Coronary artery (tissue), 2 donors: Measurements from ENCODE around the gene PPP1R37.

Experiments
- DNase-seq: peaks from one replicate; pipeline ENCODE4 v3.0.0-alpha.2; 2017; ENCODE audit warnings: low spot score
- H3K27ac ChIP-seq, 2 donors: fragments of 200-600 bp; sonication (generic); one replicate each; pipeline ENCODE4 v1.5.1; 2016 to 2019
- H3K4me3 ChIP-seq: fragments of 200-600 bp; sonication (generic); 2 replicates; pipeline ENCODE4 v1.5.1; 2016; ENCODE audit warnings: mild to moderate bottlenecking, moderate library complexity
- TF ChIP-seq, protein P1 (sequence below): fragments of 200-600 bp; sonication (generic); IDR thresholded peaks from one replicate; pipeline ENCODE4 v1.5.1; 2019; ENCODE audit warnings: antibody characterized with exemption

The PPP1R37 gene

DNA sequence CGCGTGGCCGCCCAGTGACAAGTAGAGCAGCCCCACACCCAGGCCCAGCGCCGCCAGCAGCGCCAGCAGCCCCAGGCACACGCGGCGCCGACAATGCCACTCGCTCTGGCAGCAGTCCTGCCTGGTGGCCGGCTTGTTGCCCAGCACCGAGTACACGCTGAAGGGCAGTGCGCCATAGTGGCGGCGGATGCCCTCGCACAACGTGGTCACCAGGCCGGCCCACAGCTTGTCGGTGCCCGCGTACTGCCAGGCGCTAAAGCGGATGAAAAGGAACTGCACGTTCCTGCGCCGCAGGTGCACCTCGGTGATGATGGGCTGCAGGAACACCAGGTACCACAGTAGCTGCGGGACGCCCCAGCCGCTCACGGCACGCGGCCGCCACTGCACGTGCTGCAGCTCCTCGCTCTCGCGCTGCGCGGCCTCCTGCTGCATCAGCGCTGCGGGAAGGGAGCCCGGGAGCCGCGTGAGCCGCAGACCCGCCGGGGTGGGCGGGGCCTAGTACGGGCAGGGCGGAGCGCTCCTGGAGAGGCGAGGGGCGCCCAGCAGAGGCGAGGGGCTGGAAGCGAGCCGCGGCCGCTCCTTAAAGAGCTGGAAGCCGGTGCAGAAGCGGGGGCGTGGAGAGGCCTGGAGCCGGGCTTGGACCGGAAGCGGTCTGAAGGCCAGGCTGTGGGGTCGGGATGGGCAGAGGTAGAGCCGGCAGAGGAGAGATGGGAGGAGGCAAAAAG, 60.5 kb downstream of the PPP1R37 start:
- TF ChIP-seq, protein P1, sequence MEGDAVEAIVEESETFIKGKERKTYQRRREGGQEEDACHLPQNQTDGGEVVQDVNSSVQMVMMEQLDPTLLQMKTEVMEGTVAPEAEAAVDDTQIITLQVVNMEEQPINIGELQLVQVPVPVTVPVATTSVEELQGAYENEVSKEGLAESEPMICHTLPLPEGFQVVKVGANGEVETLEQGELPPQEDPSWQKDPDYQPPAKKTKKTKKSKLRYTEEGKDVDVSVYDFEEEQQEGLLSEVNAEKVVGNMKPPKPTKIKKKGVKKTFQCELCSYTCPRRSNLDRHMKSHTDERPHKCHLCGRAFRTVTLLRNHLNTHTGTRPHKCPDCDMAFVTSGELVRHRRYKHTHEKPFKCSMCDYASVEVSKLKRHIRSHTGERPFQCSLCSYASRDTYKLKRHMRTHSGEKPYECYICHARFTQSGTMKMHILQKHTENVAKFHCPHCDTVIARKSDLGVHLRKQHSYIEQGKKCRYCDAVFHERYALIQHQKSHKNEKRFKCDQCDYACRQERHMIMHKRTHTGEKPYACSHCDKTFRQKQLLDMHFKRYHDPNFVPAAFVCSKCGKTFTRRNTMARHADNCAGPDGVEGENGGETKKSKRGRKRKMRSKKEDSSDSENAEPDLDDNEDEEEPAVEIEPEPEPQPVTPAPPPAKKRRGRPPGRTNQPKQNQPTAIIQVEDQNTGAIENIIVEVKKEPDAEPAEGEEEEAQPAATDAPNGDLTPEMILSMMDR = no peak
- H3K27ac ChIP-seq = no peak overlapping the region
- peak overlapping the region; percentile 62 for H3K4me3 ChIP-seq
- no peak for DNase-seq

DNA sequence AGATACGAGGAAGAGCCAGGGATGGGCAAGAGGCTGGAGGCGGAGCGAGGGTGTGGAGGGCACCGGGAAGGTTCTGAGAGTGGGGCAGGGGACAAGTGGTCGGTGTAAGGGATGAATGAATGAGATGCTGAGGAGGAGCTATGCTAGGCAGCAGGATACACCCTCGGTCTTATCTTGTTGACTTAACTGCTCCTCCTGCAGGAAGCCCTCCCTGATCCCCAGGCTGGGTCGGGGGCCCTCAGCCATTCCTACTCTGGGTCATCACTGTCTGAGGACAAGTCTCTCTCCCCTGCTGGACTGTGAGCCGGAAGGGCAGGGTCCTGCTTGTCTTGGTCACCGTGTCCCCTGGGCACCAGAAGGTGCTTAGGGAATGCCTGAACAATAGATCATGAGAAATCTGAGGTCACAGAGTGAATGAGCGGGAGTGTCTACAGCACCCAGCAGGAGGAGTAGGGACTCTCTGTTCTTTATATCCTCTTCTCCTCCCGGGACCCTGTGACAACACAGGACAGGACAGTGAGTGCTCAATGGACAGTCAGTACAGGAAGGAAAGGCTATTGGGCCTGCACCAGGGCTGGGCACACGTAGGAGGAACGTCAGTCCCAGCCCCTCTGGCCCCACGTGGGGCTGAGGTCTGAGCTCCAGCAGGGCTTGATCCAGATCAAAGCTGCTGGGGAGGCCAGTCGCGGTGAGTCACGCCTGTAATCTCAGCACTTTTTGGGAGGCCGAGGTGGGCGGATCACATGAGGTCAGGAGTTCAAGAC, 61.3 kb downstream of the PPP1R37 start:
- no peak for DNase-seq
- H3K27ac ChIP-seq = no peak overlapping the region
- H3K4me3 ChIP-seq = peak overlapping the region; percentile 62
- TF ChIP-seq, protein P1 = no peak

DNA sequence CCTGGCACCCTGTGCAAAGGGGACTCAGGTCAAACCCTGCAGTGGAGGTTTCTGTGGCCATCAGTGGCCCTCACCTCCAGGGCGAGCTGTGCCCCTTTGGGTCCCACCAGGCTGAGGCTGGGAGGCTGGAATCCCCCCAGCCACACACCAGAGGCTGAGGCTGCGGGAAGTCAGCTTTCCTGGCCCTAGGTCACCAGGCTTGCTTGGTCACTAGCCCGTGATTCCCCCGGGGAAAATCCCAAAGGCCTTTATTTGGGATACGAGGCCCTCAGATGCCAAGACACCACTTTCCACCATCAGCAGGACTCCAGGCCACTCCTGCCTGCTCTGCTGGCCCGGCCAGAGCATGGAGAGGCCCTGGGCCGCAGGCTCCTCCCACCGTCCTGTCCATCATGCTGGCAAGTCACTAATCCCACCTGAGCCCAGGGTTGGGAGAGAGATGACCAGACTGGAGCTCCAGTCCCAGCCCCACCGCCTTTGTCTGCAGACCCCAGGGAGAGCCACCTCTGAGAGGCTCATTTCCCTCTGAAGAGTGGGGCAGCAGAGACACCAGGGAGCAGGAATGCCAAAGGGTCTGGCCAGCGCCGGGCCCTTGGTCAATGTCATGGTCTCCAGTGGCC, 63.1 kb downstream of the PPP1R37 start:
- H3K27ac ChIP-seq = no peak overlapping the region
- no peak overlapping the region for H3K4me3 ChIP-seq
- DNase-seq = no peak
- TF ChIP-seq, protein P1 = no peak

DNA sequence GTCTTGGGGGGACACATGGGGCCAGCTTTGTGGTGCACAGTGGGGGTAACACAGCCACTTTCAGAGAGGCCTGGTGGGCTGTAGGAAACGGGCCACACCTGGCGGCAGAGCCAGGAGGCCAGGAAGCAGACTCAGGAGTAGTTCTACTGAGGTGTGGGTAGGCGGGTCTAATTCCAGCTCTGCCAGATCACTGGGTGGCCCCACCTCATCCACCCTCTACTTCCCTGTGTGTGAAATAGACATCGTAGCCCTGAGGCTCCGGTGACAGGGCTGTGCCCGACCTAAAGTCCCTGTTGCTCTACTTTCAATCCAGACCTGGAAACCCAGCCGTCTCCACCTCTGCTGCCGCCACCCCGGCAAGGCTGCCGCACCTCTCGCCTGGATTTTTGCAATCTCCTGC, 63.8 kb downstream of the PPP1R37 start:
- Histone ChIP-seq H3K4me3 (no peak overlapping the region), H3K27ac (no peak overlapping the region)
- TF ChIP-seq, protein P1 = no peak
- no peak for DNase-seq

DNA sequence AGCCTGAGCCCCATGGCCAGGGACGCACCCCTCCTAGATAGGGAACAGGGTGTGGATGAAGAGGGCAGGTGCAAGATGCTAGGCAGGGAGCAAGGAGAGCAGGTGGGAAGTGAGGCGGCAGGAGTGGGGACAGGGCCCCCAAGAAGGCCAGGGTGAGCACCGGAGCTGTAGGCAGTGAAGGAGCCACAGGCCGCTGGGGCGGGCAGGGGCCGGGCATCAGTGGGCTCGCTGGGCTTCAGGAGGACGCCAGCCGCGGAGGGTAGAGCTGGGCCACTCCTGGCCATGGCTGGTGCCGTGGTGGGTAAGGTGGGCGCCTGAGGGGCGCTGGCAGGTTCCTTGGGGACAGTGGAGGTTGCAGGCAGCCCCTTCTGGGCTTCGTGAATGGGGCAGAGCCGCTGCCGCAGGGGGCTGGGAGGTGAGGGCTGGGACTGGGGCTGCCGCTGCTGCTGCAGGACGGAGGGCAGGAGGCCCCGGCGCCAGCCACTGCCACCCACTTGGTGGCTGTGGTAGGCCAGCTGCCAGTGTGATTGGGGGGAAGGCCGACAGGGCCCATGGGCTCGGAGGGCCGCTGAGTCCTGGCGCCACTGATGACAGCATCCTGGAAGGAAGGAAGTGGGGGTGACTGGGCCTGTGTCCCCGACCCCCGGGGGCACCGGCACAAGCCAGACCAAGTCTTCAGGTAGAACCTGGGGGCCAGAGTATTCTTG, 65.7 kb downstream of the PPP1R37 start:
- Histone ChIP-seq H3K27ac (no peak overlapping the region), H3K4me3 (no peak overlapping the region)
- TF ChIP-seq, protein P1 = no peak
- no peak for DNase-seq

DNA sequence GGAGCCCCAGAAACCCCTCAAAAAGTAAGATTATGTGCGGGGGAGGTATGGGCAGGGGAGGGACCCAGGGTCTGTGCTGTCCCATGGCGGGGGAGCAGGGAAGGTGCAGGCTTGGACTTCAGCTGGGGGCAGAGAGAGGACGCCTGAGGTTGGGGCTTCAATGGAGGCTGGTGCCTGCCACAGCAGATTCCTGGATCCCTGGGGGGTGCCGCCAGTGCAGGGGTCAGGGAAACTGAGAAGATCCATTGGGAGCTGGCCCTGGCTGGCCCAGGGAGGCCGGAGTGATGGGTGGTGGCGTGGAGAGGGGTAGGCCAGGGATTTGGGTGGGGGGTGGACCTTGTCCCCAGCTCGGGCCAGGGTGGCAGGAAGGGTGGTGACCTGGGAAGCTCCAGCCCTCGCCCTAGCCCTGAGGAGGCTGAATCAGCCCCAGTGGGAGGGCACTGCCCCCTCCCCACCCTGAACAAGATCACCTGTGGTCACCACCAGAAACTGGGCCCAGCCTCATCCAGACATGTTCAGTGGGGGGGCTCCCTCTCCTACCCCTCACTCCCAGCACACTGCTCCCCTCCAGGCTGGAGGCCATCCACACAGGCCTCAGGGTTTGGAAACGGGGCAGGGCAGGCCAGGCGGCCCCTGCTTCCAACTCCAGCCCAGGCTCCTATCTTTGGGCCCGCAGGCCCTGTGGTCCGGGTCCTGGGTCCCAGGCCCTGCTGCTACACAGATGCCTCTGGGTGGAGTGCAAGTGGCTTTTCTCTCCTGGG, 66.4 kb downstream of the PPP1R37 start:
- TF ChIP-seq, protein P1 = no peak
- no peak for DNase-seq
- Histone ChIP-seq H3K4me3 (no peak overlapping the region), H3K27ac (no peak overlapping the region)
